Spleen (tissue), 11 donors: ENCODE results near the gene CCDC188. TPM values are rescaled to one million over a fixed set of nuclear protein-coding genes. Genes with fewer than 3 reads are reported as not detected.

Source experiments
- DNase-seq: peaks from one replicate; pipeline ENCODE4 v3.0.0-alpha.2; 2020
- H3K27ac ChIP-seq, 8 donors: fragments of 200-600 bp; sonication (generic) in 7 of 8; 1 replicate in 4 of 8; 2 replicates in 4 of 8; pipeline versions ENCODE4 v1.5.0 to v1.8.0; 2016 to 2021; ENCODE audit warnings: inconsistent platforms in 4 of 8, mild to moderate bottlenecking in 4 of 8, moderate library complexity in 1 of 8
- H3K27me3 ChIP-seq, 7 donors: fragments of 200-600 bp; sonication (generic) in 6 of 7; replicated peaks in 1 of 7; 1 replicate in 4 of 7; 2 replicates in 3 of 7; pipeline versions ENCODE4 v1.5.0 to v1.8.0; 2016 to 2021; ENCODE audit warnings: inconsistent platforms in 3 of 7, mild to moderate bottlenecking in 1 of 7
- H3K36me3 ChIP-seq, 6 donors: fragments of 200-600 bp; sonication (generic) in 5 of 6; 1 replicate in 4 of 6; 2 replicates in 2 of 6; pipeline versions ENCODE4 v1.5.0 to v1.8.0; 2016 to 2021; ENCODE audit warnings: inconsistent platforms in 2 of 6
- H3K4me1 ChIP-seq, 6 donors: fragments of 200-600 bp; sonication (generic) in 5 of 6; 1 replicate in 3 of 6; 2 replicates in 3 of 6; pipeline versions ENCODE4 v1.5.0 to v1.8.0; 2016 to 2021; ENCODE audit warnings: inconsistent platforms in 3 of 6
- H3K4me3 ChIP-seq, 8 donors: fragments of 200-600 bp; sonication (generic) in 7 of 8; 1 replicate in 4 of 8; 2 replicates in 4 of 8; pipeline versions ENCODE4 v1.5.0 to v1.8.0; 2016 to 2021; ENCODE audit warnings: inconsistent platforms in 4 of 8, mild to moderate bottlenecking in 4 of 8, moderate library complexity in 2 of 8
- H3K9me3 ChIP-seq, 8 donors: fragments of 200-600 bp; sonication (generic) in 7 of 8; 1 replicate in 4 of 8; 2 replicates in 4 of 8; pipeline versions ENCODE4 v1.5.0 to v1.8.0; 2016 to 2021; ENCODE audit warnings: inconsistent platforms in 4 of 8
- CTCF ChIP-seq, 11 experiments: fragments of 200-600 bp in 7 of 11; fragments of 450-650 bp in 4 of 11; sonication (generic) in 4 of 11; IDR thresholded peaks in 8 of 11; conservative IDR thresholded peaks in 3 of 11; 1 replicate in 7 of 11; 2 replicates in 4 of 11; pipeline versions ENCODE4 v1.4.0 to v1.8.0; 2016 to 2021; ENCODE audit warnings: antibody characterized with exemption in 11 of 11, inconsistent platforms in 4 of 11, mild to moderate bottlenecking in 1 of 11
- POLR2A ChIP-seq, 3 donors: fragments of 450-650 bp; IDR thresholded peaks; one replicate each; pipeline ENCODE4 v1.5.1; 2017; ENCODE audit warnings: antibody characterized with exemption in 3 of 3, mild to moderate bottlenecking in 1 of 3
- POLR2AphosphoS5 ChIP-seq, 3 donors: sonication (generic); formaldehyde crosslinking; IDR thresholded peaks; one replicate each; pipeline ENCODE4 v1.5.1; 2017; ENCODE audit warnings: antibody characterized with exemption in 3 of 3
- WGBS, 5 donors: extraction: QIAGEN DNeasy Blood & Tissue Kit in 3 of 5; methylation state at CpG; one replicate each; pipeline versions ENCODE4 v1.1.5 to v1.1.7; 2013 to 2018; 5-methylcytosine and 5-hydroxymethylcytosine counted together
- intact Hi-C: fragments of 100-400 bp; cut with DNase I; formaldehyde crosslinking; loops from one replicate; pipeline ENCODE4 v1.15.0; 2023; ENCODE audit warnings: low total_unique reads
- polyA plus RNA-seq, 3 donors: library from polyadenylated mRNA; stranded (reverse); fragments of 200-250 nt; gene quantifications; one replicate each; pipeline ENCODE4 v1.2.1, GENCODE V29; 2013
- total RNA-seq, 7 donors: library from RNA; depleted of rRNA in 3 of 7; stranded (reverse); fragments of >200 nt in 3 of 7; fragmentation: NEBNext Ultra II Directional in 4 of 7; extraction: Animal tissue kit (Norgen Biotek cat#: 25700) in 4 of 7; gene quantifications; one replicate each; pipeline versions ENCODE4 v1.1.0 to v1.2.1, GENCODE V29; 2016 to 2021
- donor health status: healthy with polysubstance abuse.
- donor health status: DM: no; HTN: no; CAD: no; lungs with moderate emphysema.
- donor health status: DM: no; HTN: no; CAD: no.
- donor health status: Bipolar disorder and iron deficiency.
- donor health status: healthy.
- donor health status: DM: no; HTN: no; CAD: no.
- donor health status: DM: yes; HTN: yes; CAD: no.

Gene CCDC188
- total and polyA plus RNA-seq, 10 donors, result 0.29 to 7.6 (median 1.8) TPM; not detected in 1

GRCh38 chr22:20151276-20151588, 377 bp upstream of the CCDC188 start:
- H3K9me3 ChIP-seq, result no peaks in the 10 kb centered on the region

DNA sequence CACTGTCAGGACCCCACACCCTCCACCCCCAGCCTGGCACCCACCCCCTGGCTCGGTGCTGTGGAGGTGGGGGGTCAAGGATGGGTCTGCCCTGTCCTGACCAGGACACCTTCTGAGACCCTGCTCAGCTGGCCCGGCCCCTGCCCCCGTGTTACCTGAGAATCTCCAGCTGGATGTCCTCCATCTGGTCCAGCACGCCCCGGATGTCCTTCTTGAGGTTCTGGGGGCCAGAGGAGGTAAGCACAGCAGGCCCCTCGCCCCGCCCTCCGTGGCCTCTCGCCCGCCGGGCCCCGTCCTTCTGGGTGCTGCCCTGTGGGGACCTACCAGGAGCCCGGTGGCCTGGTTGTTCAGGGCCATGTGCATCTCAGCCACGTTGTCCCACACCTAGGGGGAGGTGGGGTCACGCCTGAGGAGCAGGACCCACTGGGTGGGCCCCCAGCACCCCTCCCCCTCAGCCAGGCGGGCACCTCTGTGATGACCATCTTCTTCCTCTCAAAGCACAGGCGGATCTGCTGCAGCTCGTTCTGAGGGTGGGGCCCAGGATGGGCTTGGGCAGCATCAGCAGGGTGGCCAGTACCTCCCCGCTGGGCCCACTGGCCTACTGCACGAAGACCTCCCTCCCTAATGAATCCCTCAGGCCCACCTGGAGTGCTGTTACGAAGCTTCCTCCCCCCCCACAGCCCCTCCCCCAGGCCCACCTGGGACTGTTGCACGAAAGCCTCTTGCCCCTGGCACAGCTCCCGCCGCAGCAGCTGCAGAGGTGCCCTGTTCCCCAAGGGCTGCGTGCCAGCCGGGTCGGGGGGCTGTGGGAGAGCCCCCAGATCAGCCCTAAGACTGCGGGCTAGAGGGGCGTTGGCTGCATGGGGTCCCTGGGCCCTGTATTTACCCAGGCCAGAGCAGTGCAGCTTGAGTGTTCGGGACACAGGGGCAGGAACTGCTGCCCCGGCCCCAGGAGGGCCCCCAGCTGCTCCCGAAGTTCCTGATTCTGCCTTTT, 1.3 kb downstream of the CCDC188 start:
- H3K4me1 ChIP-seq, result peaks cover 0 to 21% (median 6%) of the 10 kb centered on the region in 6 donors
- H3K9me3 ChIP-seq, result no peaks in the 10 kb centered on the region
- 63 to 79% (median 68%) methylated on average over 24 to 32 of the region's 32 CpGs for WGBS, 5 donors
- intact Hi-C loops, result no loop called here
- peaks cover 0 to 4% (median 0%) of the 10 kb centered on the region in 7 donors for H3K27me3 ChIP-seq
- TF ChIP-seq POLR2A (IDR thresholded peaks at IDR 0.05) (no peak), CTCF (IDR thresholded peaks at IDR 0.05 in 8 of 11, conservative IDR thresholded peaks at IDR 0.05 in 3 of 11) (no peak), POLR2AphosphoS5 (IDR thresholded peaks at IDR 0.05) (no peak)
- DNase-seq, result no peak
- H3K27ac ChIP-seq, result no peak overlapping the region
- H3K4me3 ChIP-seq, result no peak overlapping the region
- peaks cover 0 to 18% (median 0%) of the 10 kb centered on the region in 6 donors for H3K36me3 ChIP-seq

More at GRCh38 chr22:20151276-20151588, 377 bp upstream of the CCDC188 start:
- TF ChIP-seq POLR2A (IDR thresholded peaks at IDR 0.05), result no peak
- no peak for TF ChIP-seq CTCF (IDR thresholded peaks at IDR 0.05 in 8 of 11, conservative IDR thresholded peaks at IDR 0.05 in 3 of 11)
- TF ChIP-seq POLR2AphosphoS5 (IDR thresholded peaks at IDR 0.05), result no peak
- no peak overlapping the region for H3K27ac ChIP-seq
- peaks cover 0 to 20% (median 0%) of the 10 kb centered on the region in 7 donors for H3K27me3 ChIP-seq
- H3K36me3 ChIP-seq, result peaks cover 0 to 4% (median 0%) of the 10 kb centered on the region in 6 donors
- DNase-seq, result no peak
- H3K4me3 ChIP-seq, result no peak overlapping the region
- 84 to 96% (median 91%) methylated on average over 4 of the region's 4 CpGs for WGBS, 5 donors
- peaks cover 4 to 36% (median 18%) of the 10 kb centered on the region in 6 donors for H3K4me1 ChIP-seq
- intact Hi-C loops, result no loop called here

DNA sequence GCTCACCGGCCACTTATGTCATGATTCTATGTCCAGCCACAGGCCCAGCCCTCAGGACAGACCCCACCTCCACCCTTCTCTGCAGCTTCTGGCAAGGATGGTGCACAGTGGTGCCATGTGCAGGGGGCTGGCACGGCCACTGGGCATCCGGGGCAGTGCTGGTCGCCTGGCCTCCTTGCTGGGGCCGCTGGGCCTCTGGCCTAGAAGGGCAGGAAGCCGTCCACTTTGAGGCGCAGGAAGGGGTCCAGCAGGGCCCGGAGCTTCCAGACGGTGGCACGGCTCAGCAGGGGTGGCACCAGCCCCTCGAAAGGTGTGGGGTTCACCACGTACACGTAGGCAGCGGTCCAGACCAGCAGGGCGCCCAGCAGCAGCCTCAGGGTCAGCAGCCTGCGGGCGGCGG, 2.4 kb downstream of the CCDC188 start:
- Histone ChIP-seq H3K27me3 (no peaks in the 10 kb centered on the region), H3K4me3 (no peak overlapping the region), H3K4me1 (peaks cover 0 to 13% (median 4%) of the 10 kb centered on the region in 6 donors), H3K36me3 (peaks cover 0 to 30% (median 6%) of the 10 kb centered on the region in 6 donors), H3K9me3 (no peaks in the 10 kb centered on the region), H3K27ac (no peak overlapping the region)
- intact Hi-C loops, result no loop called here
- no peak for TF ChIP-seq POLR2A (IDR thresholded peaks at IDR 0.05)
- no peak for TF ChIP-seq CTCF (IDR thresholded peaks at IDR 0.05 in 8 of 11, conservative IDR thresholded peaks at IDR 0.05 in 3 of 11)
- TF ChIP-seq POLR2AphosphoS5 (IDR thresholded peaks at IDR 0.05), result no peak
- 80 to 98% (median 85%) methylated on average over 2 to 18 of the region's 18 CpGs for WGBS, 5 donors
- DNase-seq, result no peak
